IPS-15b (cell line): ENCODE measurements around the gene DNAJB6.

ENCODE experiments used
- H3K27me3 ChIP-seq: one replicate; pipeline ENCODE4 v1.6.1; 2013; ENCODE audit warnings: low read length; ENCODE audit not compliant: control insufficient read depth, insufficient read depth
- H3K36me3 ChIP-seq: one replicate; pipeline ENCODE4 v1.6.1; 2013; ENCODE audit warnings: low read length; ENCODE audit not compliant: control insufficient read depth, insufficient read depth
- H3K4me1 ChIP-seq: one replicate; pipeline ENCODE4 v1.6.1; 2013; ENCODE audit warnings: mild to moderate bottlenecking, low read length; ENCODE audit not compliant: control insufficient read depth, insufficient read depth
- H3K4me3 ChIP-seq: one replicate; pipeline ENCODE4 v1.5.1; 2013; ENCODE audit warnings: low read depth, low read length
- H3K9ac ChIP-seq: one replicate; pipeline ENCODE4 v1.6.1; 2013; ENCODE audit warnings: low read depth, mild to moderate bottlenecking, low read length
- H3K9me3 ChIP-seq: one replicate; pipeline ENCODE4 v1.6.1; 2013; ENCODE audit warnings: mild to moderate bottlenecking, low read length; ENCODE audit not compliant: control insufficient read depth, insufficient read depth

Gene DNAJB6

GRCh38 chr7:157392256-157393037 is 55.6 kb downstream of the DNAJB6 start:
- Histone ChIP-seq H3K36me3 (peaks cover 35% of the 10 kb centered on the region), H3K4me3 (no peak overlapping the region), H3K9ac (no peak overlapping the region)

GRCh38 chr7:157394246-157395191 is 57.7 kb downstream of the DNAJB6 start:
- Histone ChIP-seq H3K36me3 (peaks cover 43% of the 10 kb centered on the region), H3K4me3 (no peak overlapping the region), H3K4me1 (peaks cover 2% of the 10 kb centered on the region), H3K9me3 (no peaks in the 10 kb centered on the region), H3K9ac (no peak overlapping the region), H3K27me3 (no peaks in the 10 kb centered on the region)

More at GRCh38 chr7:157392256-157393037, 55.6 kb downstream of the DNAJB6 start:
- peaks cover under 1% of the 10 kb centered on the region for H3K4me1 ChIP-seq
- no peaks in the 10 kb centered on the region for H3K27me3 ChIP-seq
- no peaks in the 10 kb centered on the region for H3K9me3 ChIP-seq

GRCh38 chr7:157395206-157395605 is 58.4 kb downstream of the DNAJB6 start:
- Histone ChIP-seq H3K4me3 (no peak overlapping the region), H3K27me3 (no peaks in the 10 kb centered on the region), H3K9ac (no peak overlapping the region), H3K36me3 (peaks cover 43% of the 10 kb centered on the region), H3K4me1 (peaks cover 2% of the 10 kb centered on the region), H3K9me3 (no peaks in the 10 kb centered on the region)

- Histone ChIP-seq H3K27me3 (no peaks in the 10 kb centered on the region), H3K9me3 (no peaks in the 10 kb centered on the region), H3K9ac (no peak overlapping the region), H3K4me1 (peaks cover 2% of the 10 kb centered on the region), H3K36me3 (peaks cover 39% of the 10 kb centered on the region), H3K4me3 (no peak overlapping the region)
These were observed 59.7 kb downstream of the DNAJB6 start for GRCh38 chr7:157396316-157397035.

GRCh38 chr7:157397036-157397720 is 60.4 kb downstream of the DNAJB6 start:
- no peak overlapping the region for H3K4me3 ChIP-seq
- peaks cover 2% of the 10 kb centered on the region for H3K4me1 ChIP-seq
- peaks cover 41% of the 10 kb centered on the region for H3K36me3 ChIP-seq
- H3K9ac ChIP-seq: no peak overlapping the region
- no peaks in the 10 kb centered on the region for H3K27me3 ChIP-seq
- H3K9me3 ChIP-seq: no peaks in the 10 kb centered on the region

GRCh38 chr7:157397731-157398691 is 61.2 kb downstream of the DNAJB6 start:
- Histone ChIP-seq H3K27me3 (no peaks in the 10 kb centered on the region), H3K9me3 (no peaks in the 10 kb centered on the region), H3K9ac (no peak overlapping the region), H3K4me3 (no peak overlapping the region), H3K36me3 (peaks cover 43% of the 10 kb centered on the region), H3K4me1 (peaks cover 2% of the 10 kb centered on the region)

- H3K27me3 ChIP-seq: no peaks in the 10 kb centered on the region
- no peak overlapping the region for H3K9ac ChIP-seq
- H3K4me1 ChIP-seq: peaks cover 2% of the 10 kb centered on the region
- peaks cover 43% of the 10 kb centered on the region for H3K36me3 ChIP-seq
- H3K9me3 ChIP-seq: no peaks in the 10 kb centered on the region
- H3K4me3 ChIP-seq: no peak overlapping the region
These were observed 62.4 kb downstream of the DNAJB6 start for GRCh38 chr7:157399086-157399687.

- Histone ChIP-seq H3K9ac (no peak overlapping the region), H3K36me3 (peaks cover 49% of the 10 kb centered on the region), H3K4me3 (no peak overlapping the region), H3K4me1 (peaks cover 2% of the 10 kb centered on the region), H3K9me3 (no peaks in the 10 kb centered on the region), H3K27me3 (no peaks in the 10 kb centered on the region)
These were observed 63.5 kb downstream of the DNAJB6 start for GRCh38 chr7:157400171-157400860.

GRCh38 chr7:157401567-157402387 is 65.0 kb downstream of the DNAJB6 start:
- no peak overlapping the region for H3K9ac ChIP-seq
- H3K9me3 ChIP-seq: no peaks in the 10 kb centered on the region
- peaks cover 51% of the 10 kb centered on the region for H3K36me3 ChIP-seq
- H3K27me3 ChIP-seq: no peaks in the 10 kb centered on the region
- peaks cover 2% of the 10 kb centered on the region for H3K4me1 ChIP-seq
- H3K4me3 ChIP-seq: no peak overlapping the region
